Sciatic nerve (tissue), 2 donors: ENCODE results near the gene GUCD1. TPM values are rescaled to one million over a fixed set of nuclear protein-coding genes. Genes with fewer than 3 reads are reported as not detected.

Experiments
- ATAC-seq: fragments of 200-7000 bp; cut with Tn5 transposase; one replicate; pipeline ENCODE4 v1.9.1; 2020; ENCODE audit warnings: mild to moderate bottlenecking, moderate library complexity
- DNase-seq: peaks from one replicate; pipeline ENCODE4 v3.0.0-alpha.2; 2020; ENCODE audit warnings: low spot score
- intact Hi-C: fragments of 100-400 bp; cut with DNase I; formaldehyde crosslinking; loops from one replicate; pipeline ENCODE4 v1.14.2; 2022
- total RNA-seq: library from RNA; stranded (reverse); fragmentation: NEBNext Ultra II Directional; extraction: Animal tissue kit (Norgen Biotek cat#: 25700); gene quantifications from one replicate; pipeline ENCODE4 v1.2.1, GENCODE V29; 2021
- donor health status: DM: no; HTN: no; CAD: no.
- donor health status: DM: no; HTN: no; CAD: no.

The GUCD1 gene
- total RNA-seq, 1 donor from 2014 or later = 61.2 TPM

- no peak for ATAC-seq
- intact Hi-C loops = no loop called here
- no peak for DNase-seq
These were observed 57.1 kb downstream of the GUCD1 start for GRCh38 chr22:24497841-24498258.

GRCh38 chr22:24496661-24497060 lies 58.3 kb downstream of the GUCD1 start:
- ATAC-seq (no peak), DNase-seq (no peak)
- intact Hi-C loops = no loop called here

GRCh38 chr22:24496234-24496633 lies 58.7 kb downstream of the GUCD1 start:
- DNase-seq (no peak), ATAC-seq (no peak)
- intact Hi-C loops = no loop called here

GRCh38 chr22:24495365-24495675 lies 59.6 kb downstream of the GUCD1 start:
- DNase-seq = no peak
- ATAC-seq = no peak
- intact Hi-C loops = no loop called here

- ATAC-seq (peak; percentile 60), DNase-seq (no peak)
- intact Hi-C loops = no loop called here
These were observed 60.2 kb downstream of the GUCD1 start, which contains the start of gene UPB1 for GRCh38 chr22:24494528-24495364. Gene UPB1, plus strand, starts transcription at chr22:24495332. Its CDS starts 72 bp downstream, at chr22:24495404.

GRCh38 chr22:24494167-24494527 lies 60.8 kb downstream of the GUCD1 start:
- intact Hi-C loops = no loop called here
- DNase-seq = no peak
- ATAC-seq = peak; percentile 25

GRCh38 chr22:24492391-24492790 lies 62.5 kb downstream of the GUCD1 start:
- ATAC-seq (no peak), DNase-seq (no peak)
- intact Hi-C loops = no loop called here

Other genes with a start within 250 kb of the GUCD1 start
- gene ADORA2A, start 127.5 kb downstream of the GUCD1 start, total RNA-seq = 8.4 TPM
- 1.3 TPM for gene UPB1, start 59.8 kb downstream of the GUCD1 start, total RNA-seq
- 48.2 TPM for gene SNRPD3, start 861 bp upstream of the GUCD1 start, total RNA-seq
- 17.5 TPM for gene LRRC75B, start 37.9 kb upstream of the GUCD1 start, total RNA-seq
- 9.0 TPM for gene GGT1, start 48.1 kb upstream of the GUCD1 start, total RNA-seq
- not detected for gene PIWIL3, start 219.6 kb upstream of the GUCD1 start, total RNA-seq